HFF-Myc (cell line): ENCODE results near the gene FZR1.

Experiments
- DNase-seq: peaks from one replicate; pipeline ENCODE4 v3.0.0-alpha.2; 2011; ENCODE audit warnings: low read depth; ENCODE audit errors: extremely low read depth
- H3K4me3 ChIP-seq: replicated peaks from 2 replicates; pipeline ENCODE4 v1.5.1; 2011; ENCODE audit warnings: low read depth, mild to moderate bottlenecking, control low read depth, low read length
- CTCF ChIP-seq: IDR thresholded peaks from 2 replicates; pipeline ENCODE4 v1.5.1; 2012; ENCODE audit warnings: mild to moderate bottlenecking, low read depth, low read length, control low read depth; ENCODE audit errors: missing control alignments

Gene FZR1

GRCh38 chr19:3496392-3497273 is 9.5 kb upstream of the FZR1 start:
- no peak for TF ChIP-seq CTCF

GRCh38 chr19:3497757-3498520 is 8.2 kb upstream of the FZR1 start:
- no peak for TF ChIP-seq CTCF
- DNase-seq = no peak
- H3K4me3 ChIP-seq = no peak overlapping the region

More at GRCh38 chr19:3496392-3497273, 9.5 kb upstream of the FZR1 start:
- H3K4me3 ChIP-seq = no peak overlapping the region
- DNase-seq = no peak

- TF ChIP-seq CTCF = no peak
- peak overlapping the region; percentile 100 for H3K4me3 ChIP-seq
- DNase-seq = no peak
These were observed 6.2 kb upstream of the FZR1 start for GRCh38 chr19:3499738-3500428.

- peak; percentile 97 for DNase-seq
- no peak for TF ChIP-seq CTCF
These were observed 5.5 kb upstream of the FZR1 start, which contains the start of gene DOHH for GRCh38 chr19:3500429-3501101. Gene DOHH (minus strand): TSS chr19:3500674. CDS start chr19:3496814, 3,860 bp downstream.

GRCh38 chr19:3501780-3502179 is 4.3 kb upstream of the FZR1 start:
- no peak overlapping the region for H3K4me3 ChIP-seq
- no peak for TF ChIP-seq CTCF
- DNase-seq = no peak

More at GRCh38 chr19:3500429-3501101, 5.5 kb upstream of the FZR1 start, which contains the start of gene DOHH:
- H3K4me3 ChIP-seq = peak within 1 kb of the TSS; percentile 100

GRCh38 chr19:3503036-3503572 is 3.0 kb upstream of the FZR1 start:
- no peak for DNase-seq
- no peak for TF ChIP-seq CTCF

More at GRCh38 chr19:3503036-3503572, 3.0 kb upstream of the FZR1 start:
- no peak overlapping the region for H3K4me3 ChIP-seq
